Chondrocyte (in vitro differentiated cells): ENCODE results near the gene DLX2. TPM values are rescaled to one million over a fixed set of nuclear protein-coding genes. Genes with fewer than 3 reads are reported as not detected.
A peak's percentile ranks its signal among the peaks of the same experiment; 100 is the strongest.

Experiments
- DNase-seq: peaks from one replicate; pipeline ENCODE4 v3.0.0; 2021; ENCODE audit warnings: mixed read lengths, low spot score
- H3K27ac Mint-ChIP-seq: one replicate; pipeline ENCODE4 v1.8.0; 2021; ENCODE audit warnings: mild to moderate bottlenecking, moderate library complexity, mixed read lengths; ENCODE audit not compliant: unreplicated experiment
- H3K27me3 Mint-ChIP-seq: 2 replicates; pipeline ENCODE4 v1.8.0; 2021; ENCODE audit warnings: low read depth, mixed read lengths
- H3K36me3 Mint-ChIP-seq: 2 replicates; pipeline ENCODE4 v1.8.0; 2021; ENCODE audit warnings: low read depth, mixed read lengths
- H3K4me1 Mint-ChIP-seq: 2 replicates; pipeline ENCODE4 v1.8.0; 2021; ENCODE audit warnings: low read depth, mild to moderate bottlenecking, mixed read lengths
- H3K4me3 Mint-ChIP-seq: one replicate; pipeline ENCODE4 v1.8.0; 2021; ENCODE audit warnings: mild to moderate bottlenecking, moderate library complexity, mixed read lengths; ENCODE audit not compliant: unreplicated experiment
- H3K9me3 Mint-ChIP-seq: 2 replicates; pipeline ENCODE4 v1.8.0; 2021; ENCODE audit warnings: low read depth, mixed read lengths
- CTCF ChIP-seq: fragments of 200-600 bp; sonication (generic); IDR thresholded peaks from 2 replicates; pipeline ENCODE4 v1.5.0; 2021; ENCODE audit warnings: antibody characterized with exemption, mild to moderate bottlenecking, moderate library complexity
- total RNA-seq: library from RNA; stranded (reverse); gene quantifications from 3 replicates; pipeline ENCODE4 v1.2.1, GENCODE V29; 2021

DLX2 gene
- total RNA-seq, 1 donor from 2014 or later = 5.7 TPM

GRCh38 chr2:172113617-172114016 is 10.9 kb upstream of the DLX2 start:
- Mint-ChIP-seq H3K27ac (no peak overlapping the region), H3K9me3 (no peaks in the 10 kb centered on the region), H3K27me3 (no peaks in the 10 kb centered on the region), H3K36me3 (no peaks in the 10 kb centered on the region), H3K4me3 (no peak overlapping the region), H3K4me1 (peaks cover under 1% of the 10 kb centered on the region)
- peak; percentile 80 for TF ChIP-seq CTCF
- DNase-seq = no peak

- H3K27ac Mint-ChIP-seq = no peak overlapping the region
- DNase-seq = no peak
- H3K4me1 Mint-ChIP-seq = peaks cover 3% of the 10 kb centered on the region
- no peak overlapping the region for H3K4me3 Mint-ChIP-seq
- no peaks in the 10 kb centered on the region for H3K27me3 Mint-ChIP-seq
- no peaks in the 10 kb centered on the region for H3K9me3 Mint-ChIP-seq
- TF ChIP-seq CTCF = no peak
- H3K36me3 Mint-ChIP-seq = no peaks in the 10 kb centered on the region
These were observed 7.5 kb upstream of the DLX2 start for GRCh38 chr2:172109988-172110811.

GRCh38 chr2:172109256-172109987 is 6.7 kb upstream of the DLX2 start:
- Mint-ChIP-seq H3K36me3 (no peaks in the 10 kb centered on the region), H3K4me1 (peaks cover 3% of the 10 kb centered on the region), H3K9me3 (no peaks in the 10 kb centered on the region), H3K27me3 (no peaks in the 10 kb centered on the region), H3K4me3 (no peak overlapping the region), H3K27ac (no peak overlapping the region)
- DNase-seq = no peak
- no peak for TF ChIP-seq CTCF

- Mint-ChIP-seq H3K9me3 (no peaks in the 10 kb centered on the region), H3K36me3 (no peaks in the 10 kb centered on the region), H3K27me3 (no peaks in the 10 kb centered on the region), H3K27ac (no peak overlapping the region), H3K4me3 (no peak overlapping the region), H3K4me1 (peaks cover 8% of the 10 kb centered on the region)
- DNase-seq = no peak
- no peak for TF ChIP-seq CTCF
These were observed 5.9 kb upstream of the DLX2 start for GRCh38 chr2:172108587-172108930.

GRCh38 chr2:172107690-172108586 is 5.2 kb upstream of the DLX2 start:
- Mint-ChIP-seq H3K27me3 (no peaks in the 10 kb centered on the region), H3K9me3 (no peaks in the 10 kb centered on the region), H3K4me1 (peaks cover 15% of the 10 kb centered on the region), H3K27ac (no peak overlapping the region), H3K36me3 (no peaks in the 10 kb centered on the region), H3K4me3 (no peak overlapping the region)
- no peak for TF ChIP-seq CTCF
- DNase-seq = no peak
